OCI-LY3 (cell line): ENCODE data around the gene B4GALT3.

Experiments
- EZH2phosphoT487 ChIP-seq: fragments of 200-600 bp; shearing (Covaris generic); IDR thresholded peaks from 2 replicates; pipeline ENCODE4 v1.6.1; 2018; ENCODE audit warnings: antibody characterized with exemption, mixed run types, low read depth
- TF ChIP-seq, protein P1 (sequence below): fragments of 200-600, 300-600 bp; sonication (generic); IDR thresholded peaks from 2 replicates; pipeline ENCODE4 v1.5.1; 2014; ENCODE audit warnings: antibody characterized with exemption, low read length, low read depth

DNA sequence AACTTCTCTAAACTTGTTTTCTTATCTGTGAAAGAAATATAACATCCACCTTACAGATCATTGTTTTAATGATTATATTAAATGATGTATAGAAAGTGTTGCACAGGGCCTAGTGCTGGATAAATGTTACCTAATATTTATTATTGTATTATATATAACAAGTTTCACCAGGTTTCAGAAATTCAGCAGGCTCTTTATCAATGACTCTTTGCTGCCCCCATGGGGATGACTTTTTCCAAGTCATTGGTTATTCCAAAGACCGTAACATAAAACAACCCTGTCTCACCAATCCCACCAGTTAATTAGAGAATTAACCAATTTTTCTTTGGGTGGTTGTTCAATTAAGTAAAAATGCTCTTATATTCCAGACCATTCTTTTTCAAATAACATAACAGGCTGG, 37.5 kb downstream of the B4GALT3 start:
- TF ChIP-seq, protein P1, sequence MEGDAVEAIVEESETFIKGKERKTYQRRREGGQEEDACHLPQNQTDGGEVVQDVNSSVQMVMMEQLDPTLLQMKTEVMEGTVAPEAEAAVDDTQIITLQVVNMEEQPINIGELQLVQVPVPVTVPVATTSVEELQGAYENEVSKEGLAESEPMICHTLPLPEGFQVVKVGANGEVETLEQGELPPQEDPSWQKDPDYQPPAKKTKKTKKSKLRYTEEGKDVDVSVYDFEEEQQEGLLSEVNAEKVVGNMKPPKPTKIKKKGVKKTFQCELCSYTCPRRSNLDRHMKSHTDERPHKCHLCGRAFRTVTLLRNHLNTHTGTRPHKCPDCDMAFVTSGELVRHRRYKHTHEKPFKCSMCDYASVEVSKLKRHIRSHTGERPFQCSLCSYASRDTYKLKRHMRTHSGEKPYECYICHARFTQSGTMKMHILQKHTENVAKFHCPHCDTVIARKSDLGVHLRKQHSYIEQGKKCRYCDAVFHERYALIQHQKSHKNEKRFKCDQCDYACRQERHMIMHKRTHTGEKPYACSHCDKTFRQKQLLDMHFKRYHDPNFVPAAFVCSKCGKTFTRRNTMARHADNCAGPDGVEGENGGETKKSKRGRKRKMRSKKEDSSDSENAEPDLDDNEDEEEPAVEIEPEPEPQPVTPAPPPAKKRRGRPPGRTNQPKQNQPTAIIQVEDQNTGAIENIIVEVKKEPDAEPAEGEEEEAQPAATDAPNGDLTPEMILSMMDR, result peak; percentile 72
- TF ChIP-seq EZH2phosphoT487, result no peak
